ENCODE results near the gene PHRF1.

DNA sequence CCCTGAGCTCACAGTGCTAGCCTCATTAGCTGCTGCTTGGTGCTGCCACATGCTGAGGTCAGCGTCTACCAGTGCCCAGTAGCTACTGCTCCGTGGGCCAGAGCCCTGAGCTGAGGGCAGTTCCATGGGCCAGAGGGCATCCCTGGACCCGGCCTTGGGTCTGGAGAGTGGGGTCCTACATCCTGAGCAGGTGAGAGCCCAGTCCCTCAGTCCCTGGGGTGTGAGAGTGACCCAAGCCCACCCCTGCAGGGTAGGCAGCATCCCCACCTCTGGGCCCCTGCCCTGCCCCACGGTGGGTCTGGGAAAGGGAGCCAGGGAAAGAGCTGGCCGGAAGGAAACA, 25.6 kb upstream of the PHRF1 start:
- TF ChIP-seq, protein P1, sequence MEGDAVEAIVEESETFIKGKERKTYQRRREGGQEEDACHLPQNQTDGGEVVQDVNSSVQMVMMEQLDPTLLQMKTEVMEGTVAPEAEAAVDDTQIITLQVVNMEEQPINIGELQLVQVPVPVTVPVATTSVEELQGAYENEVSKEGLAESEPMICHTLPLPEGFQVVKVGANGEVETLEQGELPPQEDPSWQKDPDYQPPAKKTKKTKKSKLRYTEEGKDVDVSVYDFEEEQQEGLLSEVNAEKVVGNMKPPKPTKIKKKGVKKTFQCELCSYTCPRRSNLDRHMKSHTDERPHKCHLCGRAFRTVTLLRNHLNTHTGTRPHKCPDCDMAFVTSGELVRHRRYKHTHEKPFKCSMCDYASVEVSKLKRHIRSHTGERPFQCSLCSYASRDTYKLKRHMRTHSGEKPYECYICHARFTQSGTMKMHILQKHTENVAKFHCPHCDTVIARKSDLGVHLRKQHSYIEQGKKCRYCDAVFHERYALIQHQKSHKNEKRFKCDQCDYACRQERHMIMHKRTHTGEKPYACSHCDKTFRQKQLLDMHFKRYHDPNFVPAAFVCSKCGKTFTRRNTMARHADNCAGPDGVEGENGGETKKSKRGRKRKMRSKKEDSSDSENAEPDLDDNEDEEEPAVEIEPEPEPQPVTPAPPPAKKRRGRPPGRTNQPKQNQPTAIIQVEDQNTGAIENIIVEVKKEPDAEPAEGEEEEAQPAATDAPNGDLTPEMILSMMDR (IDR thresholded peaks at IDR 0.05; ENCODE audit: low read length), result no peak
- TF ChIP-seq EZH2 (optimal IDR thresholded peaks at IDR 0.05; ENCODE audit: low read depth, low read length), result no peak
